Non-pigmented ciliary epithelial cell (primary cell): Measurements from ENCODE around the gene KRT9.
"Not testable (repeated sequence)": the region's sequence is repeated elsewhere in the genome, so short reads cannot be mapped to it uniquely, and the experiment has no call there.

Source experiments
- DNase-seq: peaks from one replicate; pipeline ENCODE4 v3.0.0-alpha.2; 2010; ENCODE audit warnings: low read depth

The KRT9 gene

DNA sequence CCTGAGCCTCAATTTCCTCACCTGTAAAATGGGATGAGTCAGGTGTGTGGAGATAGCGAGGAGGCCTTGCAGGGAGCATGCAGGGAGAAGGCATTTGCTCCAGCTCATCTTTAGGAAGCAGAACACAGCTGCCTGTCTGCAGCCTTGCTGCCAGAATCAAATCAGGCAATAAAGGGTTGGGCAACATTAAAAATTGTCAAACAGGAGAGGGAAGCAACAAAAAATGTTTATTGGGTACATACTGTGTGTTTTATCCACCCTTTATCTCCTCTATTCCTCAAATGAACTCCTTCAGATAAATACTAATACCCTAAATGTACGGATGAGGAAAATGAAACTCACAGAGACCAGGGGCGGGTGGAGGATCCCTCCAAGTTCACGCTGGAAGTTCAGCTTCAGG lies 28.5 kb upstream of the KRT9 start:
- DNase-seq: no peak

DNA sequence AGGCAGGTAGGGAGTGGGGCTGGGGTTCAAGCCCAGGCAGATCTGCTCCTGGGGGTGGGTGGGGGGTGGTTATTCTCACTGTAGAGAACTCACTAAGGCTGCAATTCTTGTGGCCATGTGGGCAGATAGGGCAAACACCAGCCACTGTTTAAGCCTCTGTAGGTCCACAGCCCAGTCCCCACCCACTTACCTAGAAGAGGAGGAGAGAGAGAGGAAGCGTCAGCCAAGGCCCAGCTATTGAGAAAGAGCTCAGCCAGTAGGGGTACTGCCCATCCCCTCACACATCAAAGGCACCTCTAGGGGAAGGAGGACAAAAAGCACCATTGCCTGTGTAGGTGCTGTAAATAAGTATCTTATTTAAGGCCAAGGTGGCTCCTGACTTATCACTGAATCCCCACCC lies 27.8 kb upstream of the KRT9 start:
- DNase-seq: no peak

DNA sequence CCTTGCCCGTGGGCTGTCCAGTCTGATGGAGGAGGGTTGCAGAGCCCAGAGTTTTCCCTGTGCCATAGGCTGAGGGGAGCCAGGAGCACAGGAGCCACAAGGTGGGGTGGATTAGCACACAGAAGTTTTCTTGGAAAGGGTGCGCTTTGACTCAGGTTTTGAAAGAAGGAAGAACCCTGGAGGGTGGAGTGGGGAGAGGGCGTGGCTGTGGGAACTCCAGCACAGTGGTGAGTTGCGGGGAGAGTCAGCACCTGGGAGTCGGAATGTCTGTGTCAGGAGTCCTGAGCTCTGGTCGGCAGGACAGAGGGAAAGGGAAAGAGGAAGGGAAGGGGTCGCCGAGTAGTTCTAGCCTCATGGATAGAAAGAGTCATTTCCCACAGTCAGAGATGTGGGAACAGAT lies 23.7 kb upstream of the KRT9 start:
- DNase-seq: no peak

DNA sequence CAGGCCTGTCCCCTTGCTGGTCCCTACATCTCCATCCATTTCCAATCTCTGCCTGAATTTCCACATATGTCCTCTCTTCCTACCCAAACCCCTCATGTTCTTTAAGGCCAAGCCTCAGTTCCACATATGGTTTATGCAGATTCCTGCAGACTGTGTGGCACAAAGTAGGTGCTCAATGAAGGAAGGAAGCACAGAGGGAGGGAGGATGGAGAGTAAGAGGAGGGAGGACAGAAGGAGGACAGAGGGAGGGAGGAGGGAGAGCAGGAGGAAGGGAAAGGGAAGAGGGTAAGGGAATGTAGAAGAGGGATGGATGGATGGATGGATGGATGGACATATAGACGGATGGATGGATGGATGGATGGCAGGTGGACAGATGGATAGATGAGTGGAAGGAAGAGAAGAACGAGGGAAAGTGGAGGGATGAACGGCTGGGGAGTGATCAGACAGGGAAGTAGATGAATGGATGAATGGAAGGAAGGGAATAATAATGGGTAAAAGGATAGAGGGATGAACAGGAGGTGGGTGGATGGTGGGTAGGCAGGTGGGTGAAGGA lies 22.6 kb upstream of the KRT9 start:
- DNase-seq: no peak

DNA sequence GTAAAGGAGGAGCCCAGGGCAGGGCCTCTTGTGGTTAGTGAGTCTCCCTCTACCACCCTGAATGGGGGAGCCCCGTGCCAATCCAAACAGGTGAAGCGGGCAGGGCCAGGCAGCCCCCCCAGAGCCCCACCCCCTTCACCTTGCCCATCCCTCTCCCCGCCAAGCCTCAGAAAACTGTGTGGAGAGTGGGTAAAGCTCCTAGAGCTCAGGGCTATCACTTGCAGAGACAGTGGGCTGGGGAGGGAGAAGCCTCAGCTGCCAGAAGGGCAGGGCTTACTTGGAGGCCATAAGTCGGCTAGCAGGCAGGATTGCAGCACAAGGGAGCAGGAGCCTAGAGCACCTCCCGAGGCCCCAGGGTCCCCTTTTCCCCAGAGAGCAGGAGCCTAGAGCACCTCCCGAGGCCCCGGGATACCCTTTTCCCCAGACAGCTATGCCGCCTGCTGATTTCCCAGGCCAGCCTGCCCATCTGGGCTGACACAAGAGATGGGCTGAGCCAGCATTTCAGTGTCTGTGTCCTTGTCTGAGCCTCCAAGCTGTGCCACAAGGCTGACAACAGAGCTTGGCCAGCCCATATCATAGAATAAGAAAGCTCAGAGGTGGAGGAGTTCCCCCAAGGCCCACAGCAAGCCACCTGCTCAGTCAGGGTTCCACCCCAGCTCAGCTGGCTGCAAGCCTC lies 21.6 kb upstream of the KRT9 start:
- no peak for DNase-seq

DNA sequence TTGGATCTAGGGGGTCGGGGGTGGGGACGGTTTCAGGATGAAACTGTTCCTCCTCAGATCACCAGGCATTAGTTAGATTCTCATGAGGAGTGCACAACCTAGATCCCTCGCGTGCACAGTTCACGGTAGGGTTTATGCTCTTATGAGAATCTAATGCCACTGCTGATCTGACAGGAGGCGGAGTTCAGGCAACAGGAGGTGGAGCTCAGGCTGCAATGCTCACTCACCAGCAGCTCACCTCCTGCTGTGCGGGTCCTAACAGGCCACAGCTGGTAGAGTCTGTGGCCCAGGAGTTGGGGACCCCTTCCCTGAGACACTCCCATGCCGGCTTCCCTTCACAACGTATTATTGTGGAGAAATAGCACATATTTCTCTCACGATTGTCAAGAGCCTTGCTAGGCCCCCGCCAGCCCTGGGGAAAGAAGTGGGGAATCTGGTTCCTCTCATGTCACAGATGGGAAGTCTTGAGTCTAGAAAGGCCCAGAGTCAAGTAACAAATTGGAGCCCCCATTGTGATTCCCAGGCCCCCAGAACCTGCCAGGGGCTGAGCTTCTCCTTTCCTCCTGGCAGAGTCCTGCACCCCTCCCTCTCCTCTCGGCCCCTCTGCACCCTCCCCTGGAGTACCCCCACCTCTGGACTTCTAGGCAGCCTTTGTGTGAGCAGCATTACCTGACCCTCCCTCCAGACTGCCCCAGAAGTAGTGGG lies 20.9 kb upstream of the KRT9 start:
- DNase-seq: no peak

DNA sequence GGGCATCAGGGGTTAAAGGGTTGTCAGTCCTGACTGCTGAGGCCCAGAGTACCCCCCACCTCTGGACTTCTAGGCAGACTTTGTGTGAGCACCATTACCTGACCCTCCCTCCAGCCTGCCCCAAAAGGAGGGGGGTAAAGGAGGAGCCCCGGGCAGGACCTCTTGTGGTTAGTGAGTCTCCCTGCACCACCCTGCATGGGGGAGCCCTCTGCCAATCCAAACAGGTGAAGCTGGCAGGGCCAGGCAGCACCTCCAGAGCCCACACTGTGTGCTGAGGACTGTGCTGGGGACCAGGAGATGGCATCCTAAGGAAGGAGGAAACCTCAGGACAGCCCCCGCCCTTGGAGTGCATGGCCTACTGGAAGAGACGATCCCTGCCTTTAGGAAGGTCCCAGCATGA lies 17.4 kb upstream of the KRT9 start:
- no peak for DNase-seq

DNA sequence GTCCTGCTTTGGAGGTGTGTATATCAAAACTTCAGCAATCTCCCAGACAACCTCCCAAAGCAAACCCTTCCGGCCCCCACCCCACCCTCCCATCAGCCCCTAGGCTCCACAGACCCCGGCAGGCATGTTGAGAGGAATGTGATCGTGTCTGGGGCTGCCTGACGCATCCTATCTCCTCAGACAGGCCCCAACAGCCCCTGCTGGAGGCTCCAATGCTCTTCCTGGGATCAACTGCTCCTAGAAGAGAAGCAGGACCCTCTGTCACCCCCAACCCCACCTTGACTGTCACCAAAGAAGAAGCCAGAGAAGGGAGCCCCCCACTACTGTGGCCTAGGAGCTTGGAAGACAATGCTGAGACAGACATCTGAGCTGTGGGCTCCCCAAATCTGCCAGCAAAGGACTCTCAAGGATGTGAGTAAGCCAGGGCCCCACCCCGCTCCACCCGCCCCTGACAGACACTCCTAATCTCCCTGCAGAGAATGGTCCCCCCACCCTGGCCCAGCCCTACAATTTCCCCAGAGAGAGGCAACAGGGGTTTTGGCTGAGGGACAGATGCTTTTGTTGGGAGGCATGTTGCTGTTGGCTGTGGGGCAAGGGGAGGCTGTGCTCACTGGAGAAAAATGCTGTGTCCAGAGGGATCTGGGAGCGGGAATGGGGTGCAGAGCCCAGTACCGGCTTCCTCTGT lies 16.4 kb upstream of the KRT9 start:
- no peak for DNase-seq

DNA sequence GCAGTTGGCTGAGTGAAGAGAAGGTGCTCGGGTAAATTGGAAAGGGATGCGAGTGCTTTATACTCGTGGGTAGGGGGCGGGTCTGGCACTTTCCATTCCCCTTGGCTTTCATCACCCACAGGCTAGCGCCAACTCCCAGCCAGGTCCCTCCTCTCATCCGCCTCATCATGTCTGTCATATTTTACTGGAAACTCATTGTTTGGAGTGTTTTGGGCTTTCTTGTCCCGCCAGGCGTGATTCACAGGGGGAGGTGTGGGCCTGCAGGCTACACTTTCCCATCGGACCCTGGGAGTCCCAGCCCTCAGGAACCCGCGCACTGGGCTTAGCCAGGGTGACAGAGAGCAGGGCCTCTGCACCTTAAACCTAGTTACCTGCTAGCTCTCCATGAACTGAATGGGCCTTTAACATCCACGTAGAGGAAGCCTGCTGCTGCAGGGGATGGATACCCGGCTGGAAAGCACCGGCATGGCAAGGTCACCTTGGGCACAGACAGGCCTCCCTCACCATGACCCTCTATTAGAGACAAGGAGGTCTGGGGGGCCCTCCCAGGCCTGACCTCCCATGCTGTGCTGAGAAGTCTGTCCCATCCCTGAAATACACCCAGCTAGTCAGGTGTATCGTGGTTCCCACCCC lies 15.1 kb upstream of the KRT9 start, which contains the start of gene KRT14:
Gene KRT14 (minus strand): TSS at position 33 of the 633 bp plus-strand sequence. CDS start 61 bp downstream, outside the sequence.
- no peak for DNase-seq

DNA sequence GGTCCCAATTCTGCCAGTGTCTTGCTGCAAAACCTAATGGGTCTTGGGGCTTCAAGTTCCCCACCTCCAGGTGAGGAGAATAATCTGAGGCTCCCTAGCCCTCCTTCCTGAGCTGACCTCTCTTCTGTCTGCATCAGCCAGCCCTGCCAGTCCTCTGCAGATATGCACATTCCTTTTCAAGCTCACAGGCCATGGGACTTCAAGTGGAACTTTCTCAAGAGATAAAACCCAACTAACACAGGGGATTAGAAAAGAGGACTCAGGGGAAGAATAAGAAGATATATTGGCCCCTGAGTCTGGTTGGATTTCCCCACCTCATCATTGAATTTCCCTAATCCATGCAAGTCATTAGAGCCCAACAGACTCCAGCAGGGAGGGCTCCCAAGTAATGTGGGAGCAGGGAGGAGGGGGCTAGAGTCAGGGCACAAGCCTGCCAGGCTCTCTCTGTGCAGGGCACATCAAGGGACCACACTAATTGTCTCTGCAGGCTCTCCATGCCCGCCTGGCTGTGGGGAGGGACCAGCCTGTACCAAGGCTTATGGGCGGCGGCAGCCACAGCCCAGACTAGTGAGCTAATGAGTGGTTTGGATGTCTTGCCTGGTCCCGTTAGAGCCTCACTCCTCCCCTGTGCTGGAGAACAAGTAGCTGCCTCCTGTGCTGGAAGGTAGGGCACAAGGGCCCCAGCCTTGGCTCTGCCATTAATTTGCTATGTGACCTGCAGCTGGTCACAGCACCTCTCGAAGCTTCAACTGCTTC lies 13.6 kb upstream of the KRT9 start:
- no peak for DNase-seq

DNA sequence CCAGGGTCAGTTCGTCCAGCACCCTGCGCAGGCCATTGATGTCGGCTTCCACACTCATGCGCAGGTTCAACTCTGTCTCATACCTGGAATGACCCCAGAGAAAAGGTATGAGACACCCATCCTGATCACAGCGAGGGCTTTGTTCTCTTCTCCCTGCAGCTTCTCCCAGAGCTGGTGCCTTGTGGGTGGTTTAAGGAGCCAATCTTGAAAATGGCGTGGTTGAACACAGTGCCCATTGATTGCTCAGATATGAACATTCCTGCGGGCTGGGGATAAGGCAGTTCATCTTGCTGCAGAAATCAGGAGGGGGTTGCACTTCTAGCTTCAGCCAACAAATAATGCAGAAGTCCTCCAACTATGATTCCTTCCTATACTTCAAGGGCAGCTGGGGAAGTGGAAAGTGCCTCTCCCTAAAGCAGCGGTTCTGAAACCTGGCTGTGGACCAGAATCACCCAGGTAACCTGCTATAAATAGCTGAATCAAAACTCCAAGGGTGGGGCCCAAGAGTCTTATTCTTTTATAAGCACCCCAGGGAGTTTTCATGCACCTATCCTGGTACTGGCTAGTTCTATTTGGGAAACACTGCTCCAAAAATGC lies 12.6 kb upstream of the KRT9 start:
- not testable (repeated sequence) for DNase-seq

DNA sequence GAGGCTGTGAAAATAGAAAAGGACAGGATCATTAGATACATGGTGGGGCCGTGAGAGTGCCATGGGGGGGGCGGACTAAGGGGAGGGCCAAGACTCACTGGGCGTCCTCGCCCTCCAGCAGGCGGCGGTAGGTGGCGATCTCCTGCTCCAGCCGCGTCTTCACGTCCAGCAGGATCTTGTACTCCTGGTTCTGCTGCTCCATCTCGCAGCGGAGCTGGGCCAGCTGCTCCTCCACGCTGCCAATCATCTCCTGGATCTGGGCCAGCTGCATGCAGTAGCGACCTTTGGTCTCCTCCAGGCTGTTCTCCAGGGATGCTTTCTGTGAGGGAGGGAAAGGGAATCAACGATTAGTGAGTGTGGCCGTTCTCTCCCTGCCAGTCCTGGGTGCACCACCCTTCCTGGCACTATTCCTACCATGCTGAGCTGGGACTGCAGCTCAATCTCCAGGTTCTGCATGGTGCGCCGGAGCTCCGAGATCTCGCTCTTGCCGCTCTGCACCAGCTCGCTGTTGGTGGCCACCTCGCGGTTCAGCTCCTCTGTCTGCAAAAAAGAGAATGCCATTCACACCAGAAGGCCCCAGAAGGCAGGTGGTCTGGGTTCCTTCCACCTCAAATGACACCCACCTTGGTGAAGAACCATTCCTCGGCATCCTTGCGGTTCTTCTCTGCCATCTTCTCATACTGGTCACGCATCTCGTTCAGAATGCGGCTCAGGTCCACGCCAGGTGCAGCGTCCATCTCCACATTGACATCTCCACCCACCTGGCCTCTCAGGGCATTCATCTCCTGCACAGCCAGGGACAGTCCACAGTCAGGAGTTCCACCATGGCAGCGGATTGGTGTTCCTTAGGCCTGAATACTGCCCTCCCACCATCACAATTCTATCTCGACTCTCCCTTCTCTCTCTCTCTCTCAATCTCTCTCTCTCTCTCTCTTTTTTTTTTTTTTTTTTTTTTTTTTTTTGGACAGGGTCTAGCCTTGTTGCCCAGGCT lies 11.6 kb upstream of the KRT9 start:
- no peak for DNase-seq

DNA sequence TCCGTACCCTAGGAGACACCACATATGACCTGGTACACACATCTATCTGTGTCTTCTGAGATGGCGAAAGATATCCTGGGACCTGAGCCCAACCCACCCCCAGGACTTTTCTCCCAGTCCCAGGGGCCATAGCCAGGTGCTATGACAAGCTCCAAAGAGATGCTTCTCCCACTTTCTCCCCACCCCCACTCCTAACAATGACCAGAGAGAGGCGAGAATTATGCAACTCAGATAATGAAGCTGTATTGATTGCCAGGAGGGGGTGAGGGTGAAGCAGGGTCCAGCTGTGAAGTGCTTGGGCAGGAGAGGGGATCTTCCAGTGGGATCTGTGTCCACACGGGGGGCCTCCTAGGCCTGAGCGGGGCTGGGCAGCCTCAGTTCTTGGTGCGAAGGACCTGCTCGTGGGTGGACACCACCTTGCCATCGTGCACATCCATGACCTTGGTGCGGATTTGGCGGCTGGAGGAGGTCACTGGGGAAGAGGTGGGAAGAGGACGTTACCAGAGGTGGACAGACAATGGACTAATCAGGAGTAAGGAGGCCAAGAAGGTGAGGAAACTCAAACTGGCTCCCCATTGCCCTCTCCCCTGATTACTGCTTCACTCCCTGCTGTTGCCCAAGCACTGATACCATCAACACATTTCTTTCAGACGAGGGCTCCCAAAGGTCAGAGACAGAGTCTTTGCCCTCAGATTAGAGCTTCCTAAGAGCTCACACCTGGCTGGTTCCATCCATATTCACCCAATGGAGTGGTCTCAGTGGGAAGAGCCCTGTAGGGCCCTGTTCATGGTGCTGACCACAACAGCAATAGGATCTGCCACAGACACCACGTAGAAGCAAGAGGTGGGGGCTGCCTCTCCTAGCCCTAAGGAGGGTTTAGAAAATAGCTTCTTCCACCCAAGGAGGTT lies 10.5 kb upstream of the KRT9 start:
- DNase-seq: not testable (repeated sequence)

DNA sequence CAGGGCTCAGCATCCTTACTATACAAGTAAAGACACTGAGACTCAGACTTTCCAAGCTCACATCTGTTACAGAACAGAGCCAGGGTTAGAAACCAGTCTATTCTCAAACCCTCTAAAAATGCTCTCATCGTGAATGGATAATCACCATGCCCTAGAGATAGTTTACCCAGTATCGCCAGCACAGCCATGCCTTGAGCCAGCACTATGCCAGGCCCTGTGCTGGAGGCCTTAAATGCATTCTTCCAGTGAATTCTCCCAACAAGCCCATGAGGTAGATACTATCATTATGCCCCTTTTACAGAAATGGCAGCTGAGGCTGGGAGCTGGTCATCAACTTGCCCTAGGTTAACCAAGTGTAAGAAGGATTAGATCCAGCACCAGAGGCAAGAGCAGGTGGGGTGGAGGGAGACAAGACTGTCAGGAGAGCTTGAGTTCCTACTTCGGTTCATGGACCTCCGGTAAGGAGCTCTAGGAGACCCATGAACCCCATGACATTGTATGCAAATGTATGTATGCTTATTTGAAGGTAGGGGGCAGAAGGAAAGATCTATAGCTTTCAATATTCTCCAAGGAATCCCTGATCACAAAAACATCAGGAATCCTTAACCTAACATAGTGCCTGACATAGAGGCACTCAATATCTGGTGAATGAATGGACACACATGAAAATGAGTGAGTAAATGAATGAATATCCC lies 9.7 kb upstream of the KRT9 start:
- no peak for DNase-seq

DNA sequence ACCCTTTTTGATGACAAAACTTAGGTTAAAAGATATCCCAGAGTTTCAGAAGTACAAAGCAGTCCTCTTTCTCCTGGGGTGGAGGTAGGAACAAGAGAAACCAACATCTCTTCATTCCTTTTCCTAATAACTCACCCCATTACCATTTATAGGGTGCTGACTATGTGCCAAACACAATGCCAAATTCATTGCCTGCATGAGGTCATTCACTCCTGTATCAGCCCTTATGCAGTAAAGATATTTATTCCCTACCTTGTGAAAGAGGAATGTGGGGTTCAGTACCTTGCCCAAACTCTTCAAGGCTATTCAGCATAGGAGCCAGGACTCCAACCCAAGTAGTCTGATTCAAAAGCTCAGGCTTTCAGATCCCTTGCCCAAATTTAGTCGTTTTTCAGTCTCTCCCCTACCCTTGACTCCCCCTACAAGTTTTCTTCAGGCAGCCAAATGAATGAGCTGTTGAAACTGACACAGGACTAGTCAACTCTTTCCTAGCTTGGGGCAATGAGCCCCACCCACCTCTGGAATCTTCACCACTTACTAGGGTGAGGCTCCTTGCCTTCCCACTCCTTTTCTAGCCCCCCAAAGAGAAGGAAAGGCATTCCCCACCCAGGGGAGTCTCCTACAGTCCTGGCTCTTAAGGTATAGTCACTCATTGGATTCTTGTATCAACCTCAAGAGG lies 9.0 kb upstream of the KRT9 start:
- DNase-seq: no peak

DNA sequence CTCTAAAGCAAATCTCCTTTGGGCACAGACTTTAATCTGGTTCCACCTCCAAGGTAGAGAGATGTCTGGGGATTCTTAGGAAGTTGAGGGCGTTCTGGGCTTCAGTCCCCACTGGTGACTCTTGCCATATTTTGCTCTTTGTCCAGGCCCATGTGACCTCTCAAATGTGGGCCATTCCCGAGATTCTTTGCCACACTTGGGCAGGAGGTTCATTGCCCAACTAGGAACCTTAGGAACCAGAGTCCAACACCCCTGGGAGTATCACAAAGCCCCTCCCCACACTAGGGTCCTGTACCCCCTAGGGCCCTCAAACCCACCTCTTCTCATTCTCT lies 8.4 kb upstream of the KRT9 start:
- no peak for DNase-seq

DNA sequence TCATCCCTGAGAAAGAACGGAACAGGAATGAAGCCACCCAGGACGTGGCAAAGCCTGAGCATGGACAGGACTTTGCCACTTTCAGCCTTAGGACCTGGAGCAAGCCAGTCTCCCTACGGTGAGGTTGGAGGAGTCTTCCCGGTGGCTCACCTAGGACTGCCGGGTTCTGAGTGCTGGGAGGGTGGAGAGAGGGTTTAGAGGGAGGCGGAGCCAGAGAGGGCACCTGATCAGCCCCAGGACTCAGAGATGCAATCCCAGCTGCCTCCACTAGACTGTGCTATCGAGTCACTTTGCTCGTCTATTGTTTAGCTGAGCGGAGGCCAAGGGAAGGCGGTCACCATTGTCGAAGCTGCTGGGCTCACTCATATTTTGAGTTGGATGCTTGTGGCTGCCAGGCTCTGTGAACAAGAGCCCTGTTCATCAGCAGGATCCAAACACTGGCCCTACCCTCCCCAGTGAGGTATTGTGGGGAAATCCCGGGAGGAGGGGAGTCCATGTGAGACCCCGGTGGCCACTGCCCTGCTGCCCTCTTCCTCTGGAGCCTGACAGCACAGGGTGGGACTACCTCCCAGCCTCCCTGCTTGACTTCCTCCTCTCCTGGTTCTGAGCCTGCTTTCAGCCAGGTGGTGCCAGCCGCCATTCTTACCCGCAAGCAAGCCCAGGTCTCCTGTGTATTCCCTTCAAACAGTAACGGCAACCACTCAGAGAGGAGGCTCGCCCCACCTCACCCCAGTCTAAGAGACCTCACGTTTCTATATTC lies 7.8 kb upstream of the KRT9 start:
- DNase-seq: peak; percentile 20
